H1 (cell line): ENCODE data around the gene PIP5K1B. TPM values are rescaled to one million over a fixed set of nuclear protein-coding genes. Genes with fewer than 3 reads are reported as not detected.

ENCODE experiments used
- CTCF ChIA-PET: fragments of 300-600 bp; sonication (Branson Sonifier 250); formaldehyde crosslinking; loops from one replicate; lab custom pipeline; 2021; ENCODE audit not compliant: partially characterized antibody; lab: Charles Lee
- POLR2A ChIA-PET: fragments of 300-600 bp; sonication (Branson Sonifier 250); formaldehyde crosslinking; loops from one replicate; lab custom pipeline; 2021; ENCODE audit warnings: inconsistent platforms; ENCODE audit not compliant: partially characterized antibody; lab: Charles Lee
- DNase-seq, 2 experiments: peaks; one replicate each; pipeline versions ENCODE4 v3.0.0 to v3.0.0-alpha.2; 2010 to 2022; ENCODE audit warnings: low spot score in 2 of 2, low read depth in 1 of 2, mixed read lengths in 1 of 2
- FAIRE-seq: peaks from 2 replicates; lab custom pipeline; 2011; peaks lifted over from hg19 to GRCh38; lab: Jason Lieb, UNC
- H2AFZ ChIP-seq: 2 replicates; pipeline ENCODE4 v1.8.1; 2012; ENCODE audit warnings: low read length, inconsistent platforms
- H2AK5ac ChIP-seq: 2 replicates; pipeline ENCODE4 v1.6.1; 2013; ENCODE audit warnings: low read depth, low read length
- H2BK120ac ChIP-seq: replicated peaks from 2 replicates; pipeline ENCODE3; 2013; ENCODE audit warnings: low read depth, low read length, inconsistent platforms
- H2BK12ac ChIP-seq: 2 replicates; pipeline ENCODE4 v1.6.1; 2013; ENCODE audit warnings: low read depth, low read length
- H2BK15ac ChIP-seq: 2 replicates; pipeline ENCODE4 v1.6.1; 2013; ENCODE audit warnings: low read length
- H2BK20ac ChIP-seq: 2 replicates; pipeline ENCODE4 v1.6.1; 2013; ENCODE audit warnings: low read length
- H2BK5ac ChIP-seq: 2 replicates; pipeline ENCODE4 v1.6.1; 2013; ENCODE audit warnings: low read depth, low read length
- H3K14ac ChIP-seq: 2 replicates; pipeline ENCODE4 v1.6.1; 2013; ENCODE audit warnings: inconsistent platforms; ENCODE audit not compliant: insufficient read length
- H3K18ac ChIP-seq: 2 replicates; pipeline ENCODE4 v1.6.1; 2013; ENCODE audit warnings: low read length; ENCODE audit errors: extremely low read depth
- H3K23ac ChIP-seq: 2 replicates; pipeline ENCODE4 v1.6.1; 2013; ENCODE audit warnings: inconsistent platforms; ENCODE audit not compliant: insufficient read length
- H3K23me2 ChIP-seq: 2 replicates; pipeline ENCODE4 v1.6.1; 2013; ENCODE audit warnings: low read depth, low read length
- H3K27ac ChIP-seq: 2 replicates; pipeline ENCODE4 v1.6.1; 2011; ENCODE audit warnings: low read depth, low read length, inconsistent platforms
- H3K27me3 ChIP-seq, 4 experiments: replicated peaks in 1 of 4; 1 replicate in 1 of 4; 2 replicates in 3 of 4; pipeline versions ENCODE4 v1.6.1 to v1.8.1; 2011 to 2013; ENCODE audit warnings: low read length in 3 of 4, mild to moderate bottlenecking in 3 of 4, inconsistent platforms in 2 of 4, mixed read lengths in 2 of 4, moderate library complexity in 1 of 4; ENCODE audit not compliant: control insufficient read depth in 3 of 4, insufficient read depth in 3 of 4; ENCODE audit errors: extremely low read depth in 1 of 4
- H3K36me3 ChIP-seq, 4 experiments: 2 replicates each; pipeline versions ENCODE4 v1.6.1 to v1.8.1; 2011 to 2013; ENCODE audit warnings: mild to moderate bottlenecking in 4 of 4, low read length in 3 of 4, moderate library complexity in 2 of 4, control low read depth in 1 of 4, inconsistent platforms in 1 of 4; ENCODE audit not compliant: insufficient read depth in 4 of 4, control insufficient read depth in 2 of 4
- H3K4ac ChIP-seq: replicated peaks from 2 replicates; pipeline ENCODE3; 2013; ENCODE audit warnings: low read length, low read depth, mixed read lengths, inconsistent platforms; ENCODE audit not compliant: insufficient read length
- H3K4me1 ChIP-seq, 4 experiments: replicated peaks in 1 of 4; 1 replicate in 1 of 4; 2 replicates in 3 of 4; pipeline versions ENCODE4 v1.6.1 to v1.8.1; 2011 to 2013; ENCODE audit warnings: low read length in 3 of 4, inconsistent platforms in 2 of 4, mixed read lengths in 1 of 4; ENCODE audit not compliant: insufficient read depth in 4 of 4, control insufficient read depth in 3 of 4
- H3K4me2 ChIP-seq, 2 experiments: 2 replicates each; pipeline versions ENCODE4 v1.6.1 to v1.8.1; 2011 to 2013; ENCODE audit warnings: low read depth in 2 of 2, low read length in 2 of 2, control low read depth in 1 of 2, inconsistent platforms in 1 of 2, mild to moderate bottlenecking in 1 of 2; ENCODE audit not compliant: insufficient read depth in 1 of 2
- H3K4me3 ChIP-seq, 4 experiments: fragments of 200-600, 300-600 bp in 1 of 4; sonication (generic), shearing (Covaris generic), sonication (Bioruptor Twin) in 1 of 4; 2 replicates each; pipeline versions ENCODE4 v1.5.1 to v1.8.1; 2011 to 2016; ENCODE audit warnings: low read length in 4 of 4, low read depth in 3 of 4, control low read depth in 2 of 4, inconsistent platforms in 2 of 4, mild to moderate bottlenecking in 2 of 4, mixed read lengths in 1 of 4, moderate library complexity in 1 of 4; ENCODE audit not compliant: insufficient read depth in 2 of 4; ENCODE audit errors: extremely low read depth in 1 of 4
- H3K56ac ChIP-seq: replicated peaks from 2 replicates; pipeline ENCODE3; 2013; ENCODE audit warnings: low read depth, mild to moderate bottlenecking, mixed read lengths, low read length, inconsistent platforms; ENCODE audit not compliant: insufficient read length
- H3K79me1 ChIP-seq: 2 replicates; pipeline ENCODE4 v1.6.1; 2013; ENCODE audit warnings: low read depth, low read length, control low read depth
- H3K79me2 ChIP-seq, 2 experiments: 2 replicates each; pipeline versions ENCODE4 v1.6.1 to v1.8.1; 2012 to 2013; ENCODE audit warnings: low read length in 2 of 2, mild to moderate bottlenecking in 2 of 2, inconsistent platforms in 1 of 2; ENCODE audit not compliant: insufficient read depth in 2 of 2, control insufficient read depth in 1 of 2
- H3K9ac ChIP-seq, 4 experiments: replicated peaks in 1 of 4; 1 replicate in 1 of 4; 2 replicates in 3 of 4; pipeline versions ENCODE4 v1.6.1 to v1.8.1; 2011 to 2013; ENCODE audit warnings: low read depth in 3 of 4, low read length in 3 of 4, control low read depth in 2 of 4, mild to moderate bottlenecking in 2 of 4, moderate library complexity in 2 of 4, inconsistent platforms in 1 of 4; ENCODE audit errors: extremely low read depth in 1 of 4
- H3K9me3 ChIP-seq, 2 experiments: 2 replicates each; pipeline versions ENCODE4 v1.6.1 to v1.8.1; 2012 to 2013; ENCODE audit warnings: mild to moderate bottlenecking in 2 of 2, moderate library complexity in 2 of 2, control low read depth in 1 of 2, inconsistent platforms in 1 of 2, low read depth in 1 of 2, low read length in 1 of 2, mixed read lengths in 1 of 2; ENCODE audit not compliant: insufficient read depth in 2 of 2
- H4K20me1 ChIP-seq, 2 experiments: replicated peaks in 1 of 2; 2 replicates each; pipeline versions ENCODE3 to v1.8.1; 2011 to 2013; ENCODE audit warnings: inconsistent platforms in 2 of 2, low read length in 2 of 2, mild to moderate bottlenecking in 1 of 2; ENCODE audit not compliant: insufficient read depth in 2 of 2, control insufficient read depth in 1 of 2
- H4K5ac ChIP-seq: 2 replicates; pipeline ENCODE4 v1.6.1; 2013; ENCODE audit warnings: low read length, low read depth, mixed read lengths, inconsistent platforms; ENCODE audit not compliant: insufficient read length
- H4K8ac ChIP-seq: 2 replicates; pipeline ENCODE4 v1.8.0; 2013; ENCODE audit warnings: mild to moderate bottlenecking, moderate library complexity, low read length, inconsistent platforms; ENCODE audit not compliant: insufficient read depth; ENCODE audit errors: extremely low read depth
- H4K91ac ChIP-seq: replicated peaks from 2 replicates; pipeline ENCODE3; 2013; ENCODE audit warnings: low read length, mixed read lengths, inconsistent platforms; ENCODE audit not compliant: insufficient read length
- CEBPB ChIP-seq: IDR thresholded peaks from 2 replicates; pipeline ENCODE4 v1.6.1; 2012; ENCODE audit warnings: low read depth, low read length
- CREB1 ChIP-seq: IDR thresholded peaks from 2 replicates; pipeline ENCODE4 v1.6.1; 2012; ENCODE audit warnings: inconsistent platforms
- KDM4A ChIP-seq: IDR thresholded peaks from one replicate; pipeline ENCODE4 v1.7.1; 2012; ENCODE audit warnings: low read depth, mild to moderate bottlenecking, moderate library complexity, low read length, inconsistent platforms; ENCODE audit not compliant: severe bottlenecking
- NANOG ChIP-seq: IDR thresholded peaks from 2 replicates; pipeline ENCODE4 v1.6.1; 2011; ENCODE audit warnings: low read length, low read depth, mild to moderate bottlenecking, inconsistent platforms; ENCODE audit not compliant: insufficient read depth, poor library complexity, severe bottlenecking
- RBBP5 ChIP-seq: IDR thresholded peaks from 2 replicates; pipeline ENCODE4 v1.7.1; 2012; ENCODE audit warnings: low read depth, mild to moderate bottlenecking, inconsistent platforms, low read length, moderate library complexity, borderline replicate concordance
- SIN3A ChIP-seq, 2 experiments: IDR thresholded peaks in 1 of 2; conservative IDR thresholded peaks in 1 of 2; 2 replicates each; pipeline ENCODE4 v1.6.1; 2011 to 2012; ENCODE audit warnings: low read length in 2 of 2, improper control_type of control experiment in 1 of 2, low read depth in 1 of 2, mild to moderate bottlenecking in 1 of 2
- TAF1 ChIP-seq: IDR thresholded peaks from 2 replicates; pipeline ENCODE4 v1.6.1; 2011; ENCODE audit warnings: mild to moderate bottlenecking, low read depth, low read length
- WGBS, 2 experiments: shearing (Covaris generic) in 1 of 2; methylation state at CpG; one replicate each; pipeline versions ENCODE4 v1.1.6 to v1.1.7; 2013 to 2015; ENCODE audit warnings: low lambda C conversion rate in 2 of 2, mixed read lengths in 2 of 2, inconsistent platforms in 1 of 2, low coverage in 1 of 2, missing lambda C conversion rate in 1 of 2; ENCODE audit not compliant: insufficient replicate concordance in 2 of 2, insufficient coverage in 1 of 2, insufficient read length in 1 of 2; ENCODE audit errors: extremely low coverage in 1 of 2, missing lambda C conversion rate in 1 of 2; 5-methylcytosine and 5-hydroxymethylcytosine counted together
- polyA plus RNA-seq, 7 experiments: library from polyadenylated mRNA; depleted of rRNA in 3 of 7; stranded (reverse) in 5 of 7; unstranded in 2 of 7; fragments of >200 nt in 5 of 7; fragments of 200-250 nt in 2 of 7; gene quantifications; 1 replicate in 5 of 7; 2 replicates in 1 of 7; 4 replicates in 1 of 7; pipeline versions ENCODE4 v1.2.1 to v1.2.3, GENCODE V29; 2011 to 2013; ENCODE audit warnings: missing spikeins in 2 of 7, mixed read lengths in 2 of 7
- total RNA-seq: library from RNA; stranded (reverse); fragmentation: NEBNext Ultra II Directional; extraction: Animal tissue kit (Norgen Biotek cat#: 25700); gene quantifications from 2 replicates; pipeline ENCODE4 v1.2.1, GENCODE V29; 2021
- TF ChIP-seq, protein P1 (sequence below): IDR thresholded peaks from 2 replicates; pipeline ENCODE4 v1.6.1; 2011; ENCODE audit warnings: low read depth, mild to moderate bottlenecking, low read length; ENCODE audit not compliant: insufficient read depth

PIP5K1B gene
- total and polyA plus RNA-seq, 2 of the 8 experiments (the other 6 are each of a cell fraction or from before 2014, with no cell fraction given): 4.7 to 7.7 TPM

DNA sequence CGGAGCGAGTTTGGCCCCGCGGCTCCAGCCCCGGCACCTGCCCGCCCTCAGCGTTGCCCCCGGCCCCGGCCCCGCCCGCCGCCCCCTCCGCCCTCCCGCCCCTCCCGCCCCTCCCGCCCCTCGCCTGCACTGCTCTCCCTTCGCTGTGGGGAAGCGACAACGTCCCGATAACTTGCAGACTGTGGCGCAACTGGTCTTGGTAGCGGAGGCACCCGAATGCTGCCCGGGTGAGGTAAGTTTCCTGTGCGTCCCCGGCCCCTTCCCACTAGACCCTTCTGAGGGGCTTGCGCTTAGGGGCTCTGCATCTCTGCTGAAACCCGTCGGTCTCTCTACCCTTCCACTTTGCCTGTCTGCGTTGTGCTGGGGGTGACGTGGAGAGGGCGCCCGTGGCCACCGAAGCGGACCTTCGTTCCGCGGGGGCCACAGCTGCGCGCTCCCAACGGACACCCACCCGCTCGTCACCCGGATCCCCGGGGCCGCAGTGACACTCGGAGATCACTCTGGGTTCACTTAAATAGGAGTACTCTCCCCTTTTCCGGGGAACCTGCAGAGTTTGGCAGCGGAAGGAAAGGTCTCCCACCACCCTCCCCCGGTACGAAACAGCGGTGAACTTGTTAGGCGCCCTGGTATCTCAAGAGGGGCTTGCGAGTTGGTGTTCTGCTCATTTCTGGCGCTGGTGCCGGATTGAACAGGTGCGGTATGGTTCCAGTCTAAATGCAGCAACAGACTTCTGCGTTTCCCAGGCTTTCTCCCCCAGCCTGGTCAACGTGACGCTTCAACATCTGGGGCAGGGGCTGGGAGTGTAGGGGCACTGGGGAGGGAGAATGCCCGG lies 707 bp downstream of the PIP5K1B start:
- no peak overlapping the region for H2AK5ac ChIP-seq
- H3K36me3 ChIP-seq: no peaks in the 10 kb centered on the region
- peaks cover 7 to 26% (median 23%) of the 10 kb centered on the region in 4 experiments for H3K27me3 ChIP-seq
- H2BK15ac ChIP-seq: no peak overlapping the region
- H4K20me1 ChIP-seq: peaks cover 0 to 2% of the 10 kb centered on the region in 2 experiments
- no peak overlapping the region for H3K27ac ChIP-seq
- H3K23ac ChIP-seq: no peak overlapping the region
- H2AFZ ChIP-seq: peak overlapping the region; percentile 55; the same call in 1 of the 2 replicates
- peak overlapping the region; percentile 62; the same call in 1 of the 2 replicates for H4K8ac ChIP-seq
- H3K79me1 ChIP-seq: no peaks in the 10 kb centered on the region
- no peak overlapping the region for H2BK20ac ChIP-seq
- 2% methylated on average over 27 of the region's 62 CpGs; no CpG with 5 or more reads in 1 of the 2 experiments for WGBS, 2 experiments
- H4K91ac ChIP-seq: no peak overlapping the region
- H3K14ac ChIP-seq: no peak overlapping the region
- H2BK120ac ChIP-seq: no peak overlapping the region
- FAIRE-seq (no peak), DNase-seq (peak in 1 of 2 experiments; percentile 55)
- H3K18ac ChIP-seq: no peak overlapping the region
- ChIA-PET POLR2A (interaction anchor here (0.5 to 1.4 kb wide), 3 partner anchors 9 to 295 kb away, joined by 3 read pairs; no protein-coding TSS in a partner anchor), CTCF (interaction anchor here (0.6 to 2.1 kb wide), 5 partner anchors 13 to 293 kb away, joined by 3 to 10 read pairs (median 3); no protein-coding TSS in a partner anchor)
- TF ChIP-seq RBBP5 (0 out of 2 replicates have a peak, but pooled peaks have one; percentile 31), CREB1 (0 out of 2 replicates have a peak, but pooled peaks have one; percentile 21), TAF1 (0 out of 2 replicates have a peak, but pooled peaks have one; percentile 14), NANOG (no peak), KDM4A (peak; percentile 55), SIN3A (conservative IDR thresholded peaks at IDR 0.05 in 1 of 2, IDR thresholded peaks at IDR 0.05 in 1 of 2; ENCODE audit: low read depth in 1 of 2, low read length in 2 of 2) (0 out of 4 replicates have a peak, but pooled peaks of 1 of the 2 experiments have one; percentile 29), CEBPB (no peak)
- TF ChIP-seq, protein P1, sequence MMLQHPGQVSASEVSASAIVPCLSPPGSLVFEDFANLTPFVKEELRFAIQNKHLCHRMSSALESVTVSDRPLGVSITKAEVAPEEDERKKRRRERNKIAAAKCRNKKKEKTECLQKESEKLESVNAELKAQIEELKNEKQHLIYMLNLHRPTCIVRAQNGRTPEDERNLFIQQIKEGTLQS: no peak
- peaks cover 0 to 5% of the 10 kb centered on the region in 2 experiments; a peak in 2 of 4 replicates for H3K79me2 ChIP-seq
- H3K56ac ChIP-seq: no peak overlapping the region
- peaks cover 16% of the 10 kb centered on the region for H3K23me2 ChIP-seq
- no peak overlapping the region for H2BK12ac ChIP-seq
- H4K5ac ChIP-seq: no peak overlapping the region
- no peak overlapping the region for H3K4ac ChIP-seq
- H3K4me3 ChIP-seq: peak overlapping the region; percentile 46 to 95 (median 83)
- H3K9me3 ChIP-seq: no peaks in the 10 kb centered on the region
- peak overlapping the region; percentile 91 to 95 for H3K4me2 ChIP-seq
- H3K9ac ChIP-seq: peak overlapping the region in 1 of 4 experiments; percentile 38; a peak in 2 of 7 replicates
- H2BK5ac ChIP-seq: no peak overlapping the region
- H3K4me1 ChIP-seq: peaks cover 3 to 11% (median 4%) of the 10 kb centered on the region in 4 experiments; a peak in 6 of 7 replicates
